Hair follicle dermal papilla cell (primary cell): ENCODE data around the gene LIN7C. TPM values are rescaled to one million over a fixed set of nuclear protein-coding genes. Genes with fewer than 3 reads are reported as not detected.

ENCODE experiments used
- small RNA-seq: library from RNA; depleted of rRNA; stranded (forward); fragments of <200 nt; gene quantifications from one replicate; pipeline ENCODE3, GENCODE V24; 2012
- total RNA-seq: library from RNA; depleted of rRNA; stranded (reverse); fragments of >200 nt; gene quantifications from 2 replicates; pipeline ENCODE4 v1.2.3, GENCODE V29; 2012

LIN7C gene, protein sequence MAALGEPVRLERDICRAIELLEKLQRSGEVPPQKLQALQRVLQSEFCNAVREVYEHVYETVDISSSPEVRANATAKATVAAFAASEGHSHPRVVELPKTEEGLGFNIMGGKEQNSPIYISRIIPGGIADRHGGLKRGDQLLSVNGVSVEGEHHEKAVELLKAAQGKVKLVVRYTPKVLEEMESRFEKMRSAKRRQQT
- 53.9 and 56.1 TPM in 2 replicates for total RNA-seq

GRCh38 chr11:27506200-27507182 lies at the start of gene LIN7C:
TSS of gene LIN7C (minus strand) at chr11:27506769. CDS start at chr11:27506752, 17 bp downstream.

DNA sequence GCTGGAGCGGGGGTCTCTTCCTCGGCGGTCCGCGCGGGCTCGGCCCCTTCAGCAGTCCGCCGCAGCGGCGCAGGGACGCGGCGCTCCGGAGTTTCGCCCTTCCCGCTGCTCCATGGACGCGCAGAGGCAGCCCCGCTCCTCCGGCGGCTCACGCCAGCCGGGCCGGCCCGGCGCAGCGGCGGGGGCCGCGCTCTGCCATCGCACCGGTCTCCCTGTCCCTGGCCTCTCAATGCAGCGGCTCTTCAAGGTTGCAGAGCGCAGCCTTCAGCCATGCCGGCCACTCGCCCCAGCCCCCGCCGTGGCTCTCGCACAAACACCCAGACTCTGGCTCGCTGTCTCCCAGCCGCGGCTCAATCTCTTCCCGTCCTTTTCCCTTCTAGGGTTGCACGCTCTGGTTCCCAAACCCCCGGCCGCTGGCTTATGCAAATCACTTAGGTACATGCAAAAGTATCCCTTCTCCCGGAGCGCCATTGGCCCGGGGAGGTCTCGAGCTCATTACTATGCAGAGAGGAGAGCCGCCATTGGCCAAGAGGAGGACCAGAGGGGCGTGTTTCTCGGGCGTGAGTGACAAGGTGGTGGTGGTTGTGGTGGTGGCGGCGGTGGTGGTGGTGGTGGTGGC lies 34.1 kb downstream of the LIN7C start, which contains the start of gene LGR4:
TSS of gene LGR4 (minus strand) at position 393 of the 619 bp plus-strand sequence. CDS start 488 bp downstream, outside the sequence.

Small RNA genes within 50 kb of the gene (small RNA-seq; reads per million reads assigned to genes)
- gene AC100771.1, result not detected
- not detected for gene MIR8087
- not detected for gene RNA5SP339

Other genes with a start within 250 kb of the LIN7C start
- gene CCDC34, start 143.6 kb downstream of the LIN7C start, total RNA-seq, result 1.8 TPM in 2 replicates
- gene LGR4, start 34.0 kb downstream of the LIN7C start, total RNA-seq, result 45.5 and 55.3 TPM in 2 replicates
- gene BDNF, start 193.7 kb upstream of the LIN7C start, total RNA-seq, result 13.1 and 33.3 TPM in 2 replicates